H9 (cell line): Measurements from ENCODE around the gene KLHDC10. TPM values are rescaled to one million over a fixed set of nuclear protein-coding genes. Genes with fewer than 3 reads are reported as not detected.

ENCODE experiments used
- DNase-seq: peaks from one replicate; pipeline ENCODE4 v3.0.0-alpha.2; 2017
- H2AFZ ChIP-seq: one replicate; pipeline ENCODE4 v1.6.1; 2013; ENCODE audit warnings: mild to moderate bottlenecking, low read length, control low read depth, moderate library complexity
- H2AK5ac ChIP-seq: 2 replicates; pipeline ENCODE4 v1.6.1; 2013; ENCODE audit warnings: low read length, control low read depth, mixed read lengths; ENCODE audit not compliant: insufficient read length
- H2BK120ac ChIP-seq: one replicate; pipeline ENCODE4 v1.6.1; 2013; ENCODE audit warnings: low read depth, mild to moderate bottlenecking, low read length, control low read depth, inconsistent platforms; ENCODE audit not compliant: poor library complexity, severe bottlenecking
- H2BK12ac ChIP-seq: 2 replicates; pipeline ENCODE4 v1.6.1; 2013; ENCODE audit warnings: low read length, control low read depth, mixed read lengths, low read depth; ENCODE audit not compliant: insufficient read length
- H2BK15ac ChIP-seq: 2 replicates; pipeline ENCODE4 v1.6.1; 2013; ENCODE audit warnings: low read depth, low read length, control low read depth
- H2BK20ac ChIP-seq: one replicate; pipeline ENCODE4 v1.6.1; 2013; ENCODE audit warnings: low read depth, mild to moderate bottlenecking, low read length, control low read depth, inconsistent platforms; ENCODE audit not compliant: poor library complexity, severe bottlenecking
- H2BK5ac ChIP-seq: 2 replicates; pipeline ENCODE4 v1.6.1; 2013; ENCODE audit warnings: low read length, control low read depth, mixed read lengths; ENCODE audit not compliant: insufficient read length
- H3K14ac ChIP-seq: 2 replicates; pipeline ENCODE4 v1.6.1; 2013; ENCODE audit warnings: low read length, control low read depth; ENCODE audit not compliant: insufficient read depth
- H3K18ac ChIP-seq: 2 replicates; pipeline ENCODE4 v1.6.1; 2013; ENCODE audit warnings: low read depth, mild to moderate bottlenecking, mixed read lengths, low read length, control low read depth; ENCODE audit not compliant: insufficient read length
- H3K23ac ChIP-seq: 2 replicates; pipeline ENCODE4 v1.6.1; 2013; ENCODE audit warnings: low read length, control low read depth, mixed read lengths, low read depth; ENCODE audit not compliant: insufficient read length
- H3K23me2 ChIP-seq: 2 replicates; pipeline ENCODE4 v1.6.1; 2013; ENCODE audit warnings: low read depth, mild to moderate bottlenecking, mixed read lengths, low read length, control low read depth; ENCODE audit not compliant: insufficient read length, poor library complexity, severe bottlenecking
- H3K27ac ChIP-seq: 2 replicates; pipeline ENCODE4 v1.5.1; 2013; ENCODE audit warnings: low read length, control low read depth, mixed read lengths, low read depth; ENCODE audit not compliant: insufficient read length
- H3K27me3 ChIP-seq: 2 replicates; pipeline ENCODE4 v1.6.1; 2013; ENCODE audit warnings: low read length, control low read depth, inconsistent platforms; ENCODE audit not compliant: insufficient read depth
- H3K4ac ChIP-seq: 2 replicates; pipeline ENCODE4 v1.6.1; 2013; ENCODE audit warnings: low read depth, mild to moderate bottlenecking, control low read depth, inconsistent platforms, low read length, moderate library complexity
- H3K4me1 ChIP-seq: 2 replicates; pipeline ENCODE4 v1.6.1; 2013; ENCODE audit warnings: low read length, control low read depth, inconsistent platforms; ENCODE audit not compliant: insufficient read depth
- H3K4me2 ChIP-seq: 2 replicates; pipeline ENCODE4 v1.6.1; 2013; ENCODE audit warnings: low read length, control low read depth, mixed read lengths; ENCODE audit not compliant: insufficient read length, insufficient read depth
- H3K56ac ChIP-seq: 2 replicates; pipeline ENCODE4 v1.6.1; 2013; ENCODE audit warnings: low read depth, mild to moderate bottlenecking, mixed read lengths, low read length, control low read depth; ENCODE audit not compliant: insufficient read length
- H3K79me1 ChIP-seq: 2 replicates; pipeline ENCODE4 v1.6.1; 2013; ENCODE audit warnings: low read depth, mild to moderate bottlenecking, moderate library complexity, low read length, control low read depth, inconsistent platforms; ENCODE audit not compliant: insufficient read depth, poor library complexity, severe bottlenecking
- H3K79me2 ChIP-seq: 2 replicates; pipeline ENCODE4 v1.6.1; 2013; ENCODE audit warnings: low read length, control low read depth, inconsistent platforms; ENCODE audit not compliant: insufficient read depth
- H3K9ac ChIP-seq: 2 replicates; pipeline ENCODE4 v1.6.1; 2013; ENCODE audit warnings: low read length, control low read depth, mixed read lengths; ENCODE audit not compliant: insufficient read length; ENCODE audit errors: extremely low read depth
- H3K9me3 ChIP-seq: one replicate; pipeline ENCODE4 v1.6.1; 2013; ENCODE audit warnings: low read depth, low read length, inconsistent platforms; ENCODE audit not compliant: control insufficient read depth
- H3T11ph ChIP-seq: one replicate; pipeline ENCODE4 v1.6.1; 2013; ENCODE audit warnings: mild to moderate bottlenecking, low read length, control low read depth, inconsistent platforms
- H4K20me1 ChIP-seq: one replicate; pipeline ENCODE4 v1.6.1; 2013; ENCODE audit not compliant: control insufficient read depth, insufficient read length, insufficient read depth
- H4K5ac ChIP-seq: 2 replicates; pipeline ENCODE4 v1.6.1; 2013; ENCODE audit warnings: low read depth, mild to moderate bottlenecking, mixed read lengths, low read length, control low read depth; ENCODE audit not compliant: insufficient read length
- H4K8ac ChIP-seq: replicated peaks from 2 replicates; pipeline ENCODE4 v1.6.1; 2013; ENCODE audit warnings: low read length, control low read depth, mixed read lengths, low read depth; ENCODE audit not compliant: insufficient read length
- H4K91ac ChIP-seq: 2 replicates; pipeline ENCODE4 v1.6.1; 2013; ENCODE audit warnings: low read depth, mild to moderate bottlenecking, moderate library complexity, mixed read lengths, low read length, control low read depth; ENCODE audit not compliant: insufficient read length
- H3K27ac Mint-ChIP-seq, 3 experiments: 2 replicates in 2 of 3; 3 replicates in 1 of 3; pipeline ENCODE4 v1.8.0; 2020 to 2021; ENCODE audit warnings: mixed read lengths in 3 of 3, mild to moderate bottlenecking in 1 of 3, moderate library complexity in 1 of 3
- H3K27me3 Mint-ChIP-seq: 2 replicates; pipeline ENCODE4 v1.8.0; 2021; ENCODE audit warnings: low read depth, mild to moderate bottlenecking, moderate library complexity, mixed read lengths
- H3K36me3 Mint-ChIP-seq, 3 experiments: 2 replicates in 2 of 3; 3 replicates in 1 of 3; pipeline ENCODE4 v1.8.0; 2020 to 2021; ENCODE audit warnings: low read depth in 3 of 3, mixed read lengths in 3 of 3; ENCODE audit not compliant: insufficient read depth in 1 of 3
- H3K4me1 Mint-ChIP-seq, 2 experiments: 2 replicates each; pipeline ENCODE4 v1.8.0; 2020; ENCODE audit warnings: mixed read lengths in 2 of 2
- H3K4me3 Mint-ChIP-seq, 2 experiments: 2 replicates in 1 of 2; 3 replicates in 1 of 2; pipeline ENCODE4 v1.8.0; 2020 to 2021; ENCODE audit warnings: mild to moderate bottlenecking in 2 of 2, mixed read lengths in 2 of 2, moderate library complexity in 1 of 2
- H3K9me3 Mint-ChIP-seq, 2 experiments: 2 replicates in 1 of 2; 3 replicates in 1 of 2; pipeline ENCODE4 v1.8.0; 2020; ENCODE audit warnings: mild to moderate bottlenecking in 2 of 2, mixed read lengths in 2 of 2, moderate library complexity in 1 of 2
- CTCF ChIP-seq: fragments of 200-600 bp; sonication (generic); conservative IDR thresholded peaks from 3 replicates; pipeline ENCODE4 v1.8.0; 2021; ENCODE audit warnings: antibody characterized with exemption, mild to moderate bottlenecking
- WGBS: extraction: QIAGEN DNeasy Blood & Tissue Kit; methylation state at CpG from one replicate; pipeline ENCODE4 v1.1.7; 2013; ENCODE audit warnings: missing lambda C conversion rate, low lambda C conversion rate, mixed read lengths; ENCODE audit not compliant: insufficient read length; ENCODE audit errors: extremely low coverage; 5-methylcytosine and 5-hydroxymethylcytosine counted together
- total RNA-seq: library from RNA; stranded (reverse); gene quantifications from 2 replicates; pipeline ENCODE4 v1.2.1, GENCODE V29; 2021

The KLHDC10 gene
- total RNA-seq, 1 experiment from 2014 or later: 17.3 TPM

GRCh38 chr7:130157700-130158099 lies 87.4 kb downstream of the KLHDC10 start:
- Histone ChIP-seq H3K14ac (no peak overlapping the region), H4K91ac (no peak overlapping the region), H4K5ac (no peak overlapping the region), H3K4ac (no peak overlapping the region), H2AFZ (no peak overlapping the region), H4K20me1 (no peaks in the 10 kb centered on the region), H2BK5ac (no peak overlapping the region), H3T11ph (no peak overlapping the region), H4K8ac (no peak overlapping the region), H2BK12ac (no peak overlapping the region), H3K4me2 (no peak overlapping the region), H2BK120ac (no peak overlapping the region), H2BK15ac (no peak overlapping the region), H3K18ac (no peak overlapping the region), H3K23ac (no peak overlapping the region), H3K4me1 (no peaks in the 10 kb centered on the region), H3K9ac (no peak overlapping the region), H3K27me3 (no peaks in the 10 kb centered on the region), H3K79me2 (no peaks in the 10 kb centered on the region), H3K9me3 (no peaks in the 10 kb centered on the region), H2AK5ac (no peak overlapping the region), H2BK20ac (no peak overlapping the region), H3K23me2 (no peaks in the 10 kb centered on the region), H3K56ac (no peak overlapping the region), H3K27ac (no peak overlapping the region), H3K79me1 (no peaks in the 10 kb centered on the region)
- Mint-ChIP-seq H3K4me1 (no peaks in the 10 kb centered on the region), H3K9me3 (peaks cover 4 to 5% of the 10 kb centered on the region in 2 experiments; a peak in 3 of 5 replicates), H3K27me3 (no peaks in the 10 kb centered on the region), H3K36me3 (peaks cover 23 to 46% (median 43%) of the 10 kb centered on the region in 3 experiments), H3K27ac (peak overlapping the region in 2 of 3 experiments; percentile 25 to 39; a peak in 2 of 7 replicates), H3K4me3 (no peak overlapping the region)
- no peak for DNase-seq
- no peak for TF ChIP-seq CTCF
- WGBS: no CpG with 5 or more reads among the region's 7 CpGs
